ENCODE measurements around the gene PRXL2B.

PRXL2B gene

DNA sequence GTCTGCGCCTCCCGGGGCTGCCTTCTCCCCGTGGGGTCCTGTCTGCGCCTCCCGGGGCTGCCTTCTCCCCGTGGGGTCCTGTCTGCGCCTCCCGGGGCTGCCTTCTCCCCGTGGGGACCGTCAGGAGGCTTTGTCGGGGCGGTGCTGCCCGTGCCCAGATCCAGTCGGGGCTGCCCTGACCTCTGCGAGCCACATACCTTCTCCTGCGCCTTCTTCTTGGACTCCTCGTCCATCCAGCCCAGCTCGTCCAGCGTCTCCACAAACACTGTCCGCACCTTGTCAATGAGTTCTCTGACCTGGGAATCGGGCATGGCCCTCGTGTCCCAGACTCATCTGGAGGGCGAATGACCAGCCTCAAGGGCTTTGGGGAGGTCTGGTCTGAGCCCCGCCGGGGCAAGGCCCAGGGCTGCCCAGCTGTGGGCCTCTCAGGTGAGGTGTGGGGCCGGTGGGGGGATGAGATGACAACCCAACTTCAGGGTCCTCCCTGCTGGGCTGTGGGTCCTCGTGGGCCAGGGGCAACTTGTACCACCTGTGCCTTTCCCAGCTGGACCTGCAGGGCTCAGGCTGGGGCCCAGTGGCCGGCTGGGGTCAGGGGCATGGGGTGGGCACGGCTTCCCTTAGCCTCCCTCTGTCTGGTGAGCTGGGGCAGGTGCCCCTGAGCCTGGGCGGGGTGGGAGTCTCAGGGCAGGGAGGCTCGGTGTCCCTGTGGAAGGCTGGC is 9.4 kb downstream of the PRXL2B start:
- in situ Hi-C loops (cut with MboI; ENCODE audit: low sequenced_read_pairs) = no loop called here

DNA sequence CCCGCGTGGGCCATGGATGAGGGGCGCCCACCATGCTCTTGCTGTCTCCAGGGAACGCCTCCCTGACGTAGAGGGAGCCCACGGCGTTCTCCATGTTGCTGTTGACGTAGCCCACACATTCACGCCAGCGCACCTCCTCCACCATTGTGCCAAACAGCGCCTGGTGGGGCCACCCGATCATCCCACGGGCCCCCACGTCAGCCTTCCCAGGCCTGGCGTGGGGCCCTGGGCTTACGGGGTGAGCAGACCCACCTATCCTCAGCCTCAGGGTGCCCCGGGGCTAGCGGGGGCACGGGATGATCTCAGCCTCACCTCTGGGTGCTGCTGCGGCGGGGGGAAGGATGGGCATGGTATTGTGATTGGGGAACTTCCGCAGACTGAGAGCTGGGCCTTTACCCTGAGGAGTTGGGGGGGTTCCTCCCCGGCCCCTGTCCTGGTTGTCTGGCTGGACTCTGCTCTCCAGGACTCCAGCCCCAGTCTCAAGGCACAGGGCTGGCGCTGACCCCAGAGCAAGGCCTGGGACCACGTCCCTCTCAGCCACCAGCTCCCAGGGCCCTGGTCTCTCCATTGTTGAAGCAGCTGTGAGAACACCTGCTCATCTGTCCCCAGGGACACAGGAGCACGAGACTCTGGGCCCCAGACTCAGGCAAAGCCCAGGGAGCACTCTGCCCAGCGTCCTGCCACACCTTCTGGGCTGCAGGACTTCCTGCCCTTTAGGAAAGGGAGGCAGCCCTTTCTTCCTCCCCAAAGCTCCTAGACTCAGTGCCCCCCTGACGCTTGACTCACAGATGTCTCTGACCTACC is 10.2 kb downstream of the PRXL2B start:
- in situ Hi-C loops (cut with MboI; ENCODE audit: low sequenced_read_pairs) = no loop called here

- in situ Hi-C loops (cut with MboI; ENCODE audit: low sequenced_read_pairs) = no loop called here
Measured at GRCh38 chr1:2597441-2598328, 11.1 kb downstream of the PRXL2B start.

- in situ Hi-C loops (cut with MboI; ENCODE audit: low sequenced_read_pairs) = no loop called here
Measured at GRCh38 chr1:2598329-2598931, 11.9 kb downstream of the PRXL2B start.

DNA sequence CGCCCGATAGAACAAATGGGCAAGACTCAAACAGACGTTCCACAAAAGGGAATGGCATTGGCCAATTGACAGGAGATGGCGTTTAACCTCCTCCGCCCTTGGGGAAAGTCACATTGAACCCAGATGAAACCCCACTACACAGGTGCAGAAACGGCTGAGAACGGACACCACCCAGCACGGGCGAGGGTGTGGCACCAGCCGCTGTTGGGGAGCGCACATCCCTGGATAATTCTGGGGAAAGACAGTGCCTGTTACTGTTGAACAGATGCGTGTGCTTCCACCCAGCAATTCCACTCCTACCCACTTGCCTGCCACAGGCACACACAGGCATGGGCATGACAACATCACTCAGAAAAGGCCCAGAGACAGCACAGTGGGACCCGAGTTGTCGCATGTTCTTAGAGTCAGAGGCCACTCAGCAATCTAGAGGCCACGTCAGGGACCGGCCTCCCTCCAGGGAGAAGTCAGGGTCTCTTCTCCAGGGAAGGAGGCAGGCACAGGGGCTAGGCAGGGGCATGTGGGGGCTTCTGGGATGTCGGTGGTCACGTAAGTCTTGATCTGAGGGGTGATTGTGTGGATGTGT is 15.2 kb downstream of the PRXL2B start:
- in situ Hi-C loops (cut with MboI; ENCODE audit: low sequenced_read_pairs) = no loop called here

DNA sequence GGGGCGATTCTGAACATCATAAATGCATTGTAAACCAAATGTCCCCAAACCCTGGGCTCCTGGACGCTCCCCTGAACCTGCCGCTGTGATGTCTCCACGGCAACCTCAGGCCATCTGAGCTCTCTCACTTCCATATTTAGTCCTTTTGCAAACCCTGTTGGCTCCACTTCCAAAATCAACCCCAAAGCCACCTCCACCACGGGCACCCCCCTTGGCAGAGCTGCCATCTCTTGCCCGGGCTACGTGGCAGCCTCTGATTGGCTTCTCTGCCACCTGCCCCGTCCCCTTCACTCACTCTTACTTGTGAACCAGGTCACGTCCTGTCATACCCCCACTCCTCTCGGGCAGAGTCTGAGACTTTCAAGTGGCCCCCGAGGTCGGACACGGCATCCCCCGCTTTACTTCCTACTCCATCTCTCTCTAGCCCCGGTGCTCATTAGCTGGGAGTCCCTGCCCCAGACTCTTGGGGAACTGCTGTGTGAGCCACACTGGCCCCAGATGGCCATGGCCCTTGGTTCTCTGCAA is 15.8 kb downstream of the PRXL2B start:
- in situ Hi-C loops (cut with MboI; ENCODE audit: low sequenced_read_pairs) = no loop called here

GRCh38 chr1:2602866-2603520 is 16.4 kb downstream of the PRXL2B start:
- in situ Hi-C loops (cut with MboI; ENCODE audit: low sequenced_read_pairs) = no loop called here

DNA sequence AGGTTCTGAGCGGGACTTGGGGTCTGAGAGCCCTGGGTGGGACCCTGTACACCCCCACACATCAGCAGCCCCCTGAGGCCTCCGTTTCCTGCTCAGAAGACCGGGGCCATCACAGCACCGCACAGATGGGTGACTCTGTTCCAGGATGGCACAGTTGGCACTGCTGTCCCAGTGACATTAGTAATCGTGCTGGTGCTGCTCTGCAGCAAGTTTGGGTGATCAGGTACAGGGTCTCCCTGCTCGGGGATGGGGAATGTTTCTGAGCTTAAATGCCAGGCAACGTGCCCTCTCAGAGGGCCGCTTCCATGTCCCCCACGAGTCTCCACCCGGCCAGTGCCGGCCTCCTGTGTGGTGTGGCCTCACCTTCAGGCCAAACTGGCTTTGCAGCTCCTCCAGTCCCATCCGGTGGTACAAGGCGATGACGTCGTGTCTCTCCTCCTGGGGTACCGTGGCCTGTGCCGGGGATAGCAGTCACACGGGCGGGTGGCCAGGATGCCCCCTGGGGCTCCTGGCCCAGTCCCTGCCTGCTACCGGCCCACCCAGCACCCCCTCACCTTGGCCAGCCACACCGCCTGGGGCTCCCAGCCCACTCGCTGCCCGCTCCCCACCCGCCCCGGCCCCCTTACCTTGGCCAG is 17.1 kb downstream of the PRXL2B start:
- in situ Hi-C loops (cut with MboI; ENCODE audit: low sequenced_read_pairs) = no loop called here

- in situ Hi-C loops (cut with MboI; ENCODE audit: low sequenced_read_pairs) = no loop called here
Measured at GRCh38 chr1:2604156-2604843, 17.7 kb downstream of the PRXL2B start.

GRCh38 chr1:2604844-2605508 is 18.4 kb downstream of the PRXL2B start:
- in situ Hi-C loops (cut with MboI; ENCODE audit: low sequenced_read_pairs) = no loop called here

- in situ Hi-C loops (cut with MboI; ENCODE audit: low sequenced_read_pairs) = no loop called here
Measured at GRCh38 chr1:2605509-2606395, 19.2 kb downstream of the PRXL2B start.

- in situ Hi-C loops (cut with MboI; ENCODE audit: low sequenced_read_pairs) = no loop called here
Measured at GRCh38 chr1:2606396-2606880, 19.9 kb downstream of the PRXL2B start.

DNA sequence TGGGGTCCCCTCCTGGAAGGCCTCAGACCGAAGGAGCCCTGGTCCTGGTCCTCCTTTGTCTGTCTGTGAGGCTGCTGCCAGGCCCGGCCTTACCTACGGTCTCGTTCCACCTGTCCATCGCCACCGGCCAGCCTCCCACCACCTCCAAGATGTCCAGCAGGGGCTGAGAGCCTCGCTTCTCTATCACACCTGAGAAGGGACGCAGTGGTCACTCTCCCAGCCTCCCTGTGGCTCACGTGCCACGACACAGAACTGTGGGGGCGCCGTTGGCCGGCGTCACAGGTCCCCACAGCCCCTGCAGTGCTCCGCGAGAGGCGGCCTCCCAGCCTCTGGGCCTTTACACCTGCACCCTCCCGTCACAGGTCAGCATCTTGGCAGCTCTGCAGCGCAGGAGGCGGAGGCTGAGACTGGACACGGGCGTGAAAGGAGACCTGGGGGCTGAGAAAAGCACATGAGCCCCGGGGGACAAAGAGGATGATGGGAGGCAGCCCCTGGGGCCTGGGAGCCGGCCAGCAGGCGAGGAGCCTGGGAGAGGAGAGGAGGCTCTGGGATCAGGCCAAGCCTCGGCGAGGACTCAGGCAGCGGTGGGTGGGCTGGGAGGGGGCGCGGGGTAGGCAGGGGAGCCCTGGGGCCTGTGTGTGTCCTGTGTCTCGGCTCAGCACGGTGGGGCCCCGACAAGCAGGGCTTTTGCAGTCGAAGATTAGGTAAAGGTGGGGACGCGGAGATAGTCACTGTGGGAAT is 20.5 kb downstream of the PRXL2B start:
- in situ Hi-C loops (cut with MboI; ENCODE audit: low sequenced_read_pairs) = no loop called here

DNA sequence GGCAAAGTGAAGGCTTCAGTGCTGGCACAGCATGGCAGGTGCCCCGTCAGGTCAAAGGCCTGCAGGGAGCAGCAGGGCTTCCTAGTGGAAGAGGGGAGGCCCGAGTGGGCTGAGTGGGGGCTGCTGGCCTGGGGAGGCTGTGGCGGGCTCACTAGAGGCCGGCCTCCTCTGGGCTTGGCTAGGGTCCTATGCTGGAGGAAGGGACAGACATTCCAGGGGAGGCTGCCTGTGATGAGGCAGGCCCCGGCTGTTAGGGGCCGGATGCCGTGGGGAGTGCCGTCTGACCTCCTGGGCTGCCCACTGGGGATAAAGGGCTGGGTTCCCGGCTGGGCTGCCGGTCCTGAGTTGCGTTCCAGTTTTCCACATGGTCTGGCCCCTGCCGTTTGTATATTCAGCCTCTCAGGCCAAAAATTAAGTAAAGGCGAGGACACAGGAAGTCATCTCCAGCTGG is 21.1 kb downstream of the PRXL2B start:
- in situ Hi-C loops (cut with MboI; ENCODE audit: low sequenced_read_pairs) = no loop called here

- in situ Hi-C loops (cut with MboI; ENCODE audit: low sequenced_read_pairs) = no loop called here
Measured at GRCh38 chr1:2609319-2610035, 22.9 kb downstream of the PRXL2B start.

All from HL-60/S4 (cell line).